Measurements from ENCODE around the gene SLC28A3.

- no peak for TF ChIP-seq CTCF (IDR thresholded peaks at IDR 0.05; ENCODE audit: control extremely low read depth in 1 of 3, insufficient read depth in 1 of 3, low read depth in 1 of 3, low read length in 3 of 3)
- TF ChIP-seq MAFK (IDR thresholded peaks at IDR 0.05; ENCODE audit: low read depth, low read length) = no peak
- TF ChIP-seq NRF1 (IDR thresholded peaks at IDR 0.05; ENCODE audit: low read depth, low read length) = no peak
- TF ChIP-seq CHD1 (IDR thresholded peaks at IDR 0.05; ENCODE audit: low read depth, low read length) = no peak
- TF ChIP-seq TAF1 (IDR thresholded peaks at IDR 0.05; ENCODE audit: low read depth, low read length) = no peak
Measured at GRCh38 chr9:84283946-84284345, 56.6 kb downstream of the SLC28A3 start.
